Gastroesophageal sphincter (tissue), 3 donors: ENCODE measurements around the gene RCSD1.

ENCODE experiments used
- EP300 ChIP-seq: sonication (generic); formaldehyde crosslinking; IDR thresholded peaks from one replicate; pipeline ENCODE4 v1.6.1; 2017; ENCODE audit warnings: antibody characterized with exemption, mild to moderate bottlenecking
- POLR2A ChIP-seq, 2 donors: fragments of 450-650 bp; IDR thresholded peaks; one replicate each; pipeline ENCODE4 v1.6.1; 2017; ENCODE audit warnings: antibody characterized with exemption in 2 of 2, mild to moderate bottlenecking in 2 of 2, moderate library complexity in 1 of 2
- POLR2AphosphoS5 ChIP-seq: sonication (generic); formaldehyde crosslinking; IDR thresholded peaks from one replicate; pipeline ENCODE4 v1.6.1; 2017; ENCODE audit warnings: antibody characterized with exemption
- TF ChIP-seq, protein P1 (sequence below), 4 experiments: fragments of 200-600 bp in 2 of 4; fragments of 450-650 bp in 2 of 4; sonication (generic) in 1 of 4; IDR thresholded peaks; one replicate each; pipeline ENCODE4 v1.5.1; 2017 to 2019; ENCODE audit warnings: antibody characterized with exemption in 4 of 4, mild to moderate bottlenecking in 2 of 4, moderate library complexity in 2 of 4

DNA sequence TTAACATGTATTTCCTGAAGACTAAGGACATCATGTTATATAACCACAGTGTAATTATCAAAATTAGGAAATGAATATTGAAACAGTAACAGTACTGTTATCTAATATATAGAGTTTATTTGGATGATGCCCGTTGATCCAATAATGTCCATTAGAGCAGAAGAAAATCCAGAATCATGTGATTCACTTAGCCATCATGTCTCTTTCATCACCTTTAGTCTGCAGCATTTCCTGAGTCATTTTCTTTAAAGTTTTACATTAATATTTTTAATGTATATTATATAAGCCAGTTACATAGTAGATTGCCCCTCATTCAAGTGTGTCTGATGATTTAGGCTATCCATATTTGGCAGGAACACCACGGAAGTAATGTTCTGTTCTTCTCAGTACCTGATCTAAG, 120.6 kb downstream of the RCSD1 start:
- TF ChIP-seq, protein P1, sequence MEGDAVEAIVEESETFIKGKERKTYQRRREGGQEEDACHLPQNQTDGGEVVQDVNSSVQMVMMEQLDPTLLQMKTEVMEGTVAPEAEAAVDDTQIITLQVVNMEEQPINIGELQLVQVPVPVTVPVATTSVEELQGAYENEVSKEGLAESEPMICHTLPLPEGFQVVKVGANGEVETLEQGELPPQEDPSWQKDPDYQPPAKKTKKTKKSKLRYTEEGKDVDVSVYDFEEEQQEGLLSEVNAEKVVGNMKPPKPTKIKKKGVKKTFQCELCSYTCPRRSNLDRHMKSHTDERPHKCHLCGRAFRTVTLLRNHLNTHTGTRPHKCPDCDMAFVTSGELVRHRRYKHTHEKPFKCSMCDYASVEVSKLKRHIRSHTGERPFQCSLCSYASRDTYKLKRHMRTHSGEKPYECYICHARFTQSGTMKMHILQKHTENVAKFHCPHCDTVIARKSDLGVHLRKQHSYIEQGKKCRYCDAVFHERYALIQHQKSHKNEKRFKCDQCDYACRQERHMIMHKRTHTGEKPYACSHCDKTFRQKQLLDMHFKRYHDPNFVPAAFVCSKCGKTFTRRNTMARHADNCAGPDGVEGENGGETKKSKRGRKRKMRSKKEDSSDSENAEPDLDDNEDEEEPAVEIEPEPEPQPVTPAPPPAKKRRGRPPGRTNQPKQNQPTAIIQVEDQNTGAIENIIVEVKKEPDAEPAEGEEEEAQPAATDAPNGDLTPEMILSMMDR (IDR thresholded peaks at IDR 0.05): no peak
- TF ChIP-seq POLR2A (IDR thresholded peaks at IDR 0.05): no peak
- no peak for TF ChIP-seq POLR2AphosphoS5
- no peak for TF ChIP-seq EP300
